Esophagus squamous epithelium (tissue), 5 donors: Measurements from ENCODE around the gene SRRM2. TPM values are rescaled to one million over a fixed set of nuclear protein-coding genes. Genes with fewer than 3 reads are reported as not detected.
A peak's percentile ranks its signal among the peaks of the same experiment; 100 is the strongest.

ENCODE experiments used
- DNase-seq: peaks from one replicate; lab custom pipeline; 2025; lab: John Stamatoyannopoulos, UW
- H3K27ac ChIP-seq, 4 donors: fragments of 200-600 bp; sonication (generic); one replicate each; pipeline ENCODE4 v1.5.1; 2016 to 2019; ENCODE audit warnings: mild to moderate bottlenecking in 1 of 4
- H3K27me3 ChIP-seq, 4 donors: fragments of 200-600 bp; sonication (generic); 1 replicate in 3 of 4; 2 replicates in 1 of 4; pipeline versions ENCODE4 v1.5.1 to v1.6.0; 2017 to 2021; ENCODE audit warnings: antibody characterized with exemption in 1 of 4
- H3K36me3 ChIP-seq, 3 donors: fragments of 200-600 bp; sonication (generic); one replicate each; pipeline ENCODE4 v1.5.1; 2016 to 2019
- H3K4me1 ChIP-seq, 3 donors: fragments of 200-600 bp; sonication (generic); one replicate each; pipeline ENCODE4 v1.5.1; 2017 to 2019
- H3K4me3 ChIP-seq, 4 donors: fragments of 200-600 bp; sonication (generic); 1 replicate in 3 of 4; 2 replicates in 1 of 4; pipeline ENCODE4 v1.5.1; 2016 to 2019; ENCODE audit warnings: mild to moderate bottlenecking in 2 of 4, moderate library complexity in 1 of 4
- H3K9me3 ChIP-seq, 3 donors: fragments of 200-600 bp; sonication (generic); one replicate each; pipeline ENCODE4 v1.5.1; 2016 to 2019
- CTCF ChIP-seq, 6 experiments: fragments of 450-650 bp in 4 of 6; fragments of 200-600 bp in 2 of 6; sonication (generic) in 2 of 6; IDR thresholded peaks; one replicate each; pipeline ENCODE4 v1.5.1; 2016 to 2019; ENCODE audit warnings: antibody characterized with exemption in 6 of 6, mild to moderate bottlenecking in 4 of 6, moderate library complexity in 4 of 6
- POLR2A ChIP-seq, 4 donors: fragments of 450-650 bp; IDR thresholded peaks; one replicate each; pipeline ENCODE4 v1.6.1; 2017; ENCODE audit warnings: antibody characterized with exemption in 4 of 4, mild to moderate bottlenecking in 4 of 4, moderate library complexity in 3 of 4
- WGBS, 2 donors: methylation state at CpG; one replicate each; pipeline ENCODE4 v1.1.5; 2018; 5-methylcytosine and 5-hydroxymethylcytosine counted together
- intact Hi-C: fragments of 100-400 bp; cut with DNase I; formaldehyde crosslinking; loops from one replicate; pipeline ENCODE4 v1.15.0; 2022
- total RNA-seq, 4 donors: library from RNA; depleted of rRNA; stranded (reverse); fragments of >200 nt; gene quantifications; one replicate each; pipeline ENCODE4 v1.1.0, GENCODE V29; 2016
- donor health status: DM: yes; HTN: yes; CAD: no.

Gene SRRM2
- total RNA-seq, 4 donors from 2014 or later = 80.7 to 290 (median 233) TPM

- WGBS, 2 donors = 22 to 38% methylated on average over 8 to 9 of the region's 11 CpGs
- no peak for DNase-seq
- no peak for TF ChIP-seq CTCF (IDR thresholded peaks at IDR 0.05)
- no peaks in the 10 kb centered on the region for H3K27me3 ChIP-seq
- peak overlapping the region; percentile 100 for H3K27ac ChIP-seq
- H3K36me3 ChIP-seq = peaks cover 9 to 46% (median 13%) of the 10 kb centered on the region in 3 donors
- H3K4me1 ChIP-seq = peaks cover 16 to 73% (median 28%) of the 10 kb centered on the region in 3 donors
- H3K4me3 ChIP-seq = peak overlapping the region; percentile 88 to 99 (median 98)
- H3K9me3 ChIP-seq = no peaks in the 10 kb centered on the region
- intact Hi-C loops = no loop called here
Measured at GRCh38 chr16:2775765-2776499, 23.5 kb downstream of the SRRM2 start.

- Histone ChIP-seq H3K36me3 (peaks cover 5 to 39% (median 6%) of the 10 kb centered on the region in 3 donors), H3K4me3 (peak overlapping the region; percentile 88 to 99 (median 98)), H3K27ac (peak overlapping the region; percentile 100), H3K27me3 (no peaks in the 10 kb centered on the region), H3K9me3 (no peaks in the 10 kb centered on the region), H3K4me1 (peaks cover 16 to 66% (median 27%) of the 10 kb centered on the region in 3 donors)
- no peak for TF ChIP-seq CTCF (IDR thresholded peaks at IDR 0.05)
- no peak for TF ChIP-seq POLR2A (IDR thresholded peaks at IDR 0.05)
- intact Hi-C loops = no loop called here
- WGBS, 2 donors = 0 to 3% methylated on average over 5 to 8 of the region's 72 CpGs
- DNase-seq = no peak
Measured at GRCh38 chr16:2776500-2777139, 24.2 kb downstream of the SRRM2 start.

DNA sequence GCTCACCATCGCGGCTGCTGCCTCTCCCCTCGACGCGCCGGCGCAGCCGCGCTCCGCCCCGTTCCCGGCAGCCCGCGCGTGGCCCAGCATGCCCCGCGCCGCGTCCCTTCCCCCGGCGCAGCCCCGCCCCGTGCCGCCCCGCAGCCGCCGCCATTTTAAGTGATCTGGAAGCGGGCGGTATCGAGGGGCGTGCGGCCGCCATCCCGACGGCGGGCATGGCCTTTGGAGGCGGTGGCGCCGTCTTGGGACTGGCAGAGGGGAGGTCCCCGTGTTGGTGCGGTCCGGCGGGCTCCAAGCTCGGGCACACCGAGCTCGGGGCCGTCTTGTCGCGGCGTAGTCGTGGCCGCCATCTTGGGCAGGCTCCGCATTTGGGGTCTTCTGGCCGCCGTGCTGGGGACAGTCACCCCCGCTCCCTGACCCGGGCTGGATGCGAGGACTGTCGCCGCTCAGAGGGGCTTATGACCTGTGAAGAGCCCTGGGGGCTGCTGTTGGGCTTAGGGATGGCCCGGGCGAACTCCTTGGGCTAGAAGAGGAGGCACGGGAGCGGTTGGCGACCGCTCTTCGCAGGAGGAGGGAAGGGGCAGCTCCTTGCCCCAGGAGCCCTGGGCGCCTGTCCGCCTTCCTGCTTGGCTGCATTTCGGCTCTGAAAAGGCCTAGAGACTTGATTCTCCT is 24.9 kb downstream of the SRRM2 start, which contains the start of gene ELOB:
ELOB (minus strand) TSS at position 50 of the 672 bp plus-strand sequence; CDS start at position 9, 41 bp downstream.
- Histone ChIP-seq H3K27me3 (no peaks in the 10 kb centered on the region), H3K36me3 (peaks cover 0 to 31% (median 0%) of the 10 kb centered on the region in 3 donors), H3K9me3 (no peaks in the 10 kb centered on the region), H3K4me3 (peak within 1 kb of the TSS; percentile 88 to 99 (median 98)), H3K4me1 (peaks cover 16 to 61% (median 27%) of the 10 kb centered on the region in 3 donors), H3K27ac (peak within 1 kb of the TSS; percentile 100)
- TF ChIP-seq CTCF (IDR thresholded peaks at IDR 0.05) (peak in 1 of 6 experiments; percentile 5), POLR2A (IDR thresholded peaks at IDR 0.05) (peak in 3 of 4 donors; percentile 50 to 84 (median 52))
- intact Hi-C loops = no loop called here
- DNase-seq = no peak
- 0% methylated on average over 2 of the region's 70 CpGs; no CpG with 5 or more reads in 1 of the 2 donors for WGBS, 2 donors

- 6 to 7% methylated on average over 7 to 12 of the region's 27 CpGs for WGBS, 2 donors
- H3K27ac ChIP-seq = peak overlapping the region; percentile 100
- peak overlapping the region; percentile 88 to 99 (median 98) for H3K4me3 ChIP-seq
- H3K4me1 ChIP-seq = peaks cover 16 to 57% (median 24%) of the 10 kb centered on the region in 3 donors
- peaks cover 0 to 6% (median 0%) of the 10 kb centered on the region in 4 donors for H3K27me3 ChIP-seq
- DNase-seq = no peak
- no peaks in the 10 kb centered on the region for H3K9me3 ChIP-seq
- TF ChIP-seq CTCF (IDR thresholded peaks at IDR 0.05) (no peak), POLR2A (IDR thresholded peaks at IDR 0.05) (no peak)
- peaks cover 0 to 24% (median 0%) of the 10 kb centered on the region in 3 donors for H3K36me3 ChIP-seq
- intact Hi-C loops = no loop called here
Measured at GRCh38 chr16:2777903-2778629, 25.6 kb downstream of the SRRM2 start.
